Smooth muscle cell of the brain vasculature (primary cell): Measurements from ENCODE around the gene TUBB6.

Experiments
- DNase-seq: peaks from one replicate; pipeline ENCODE4 v3.0.0-alpha.2; 2012; ENCODE audit warnings: low read depth, low spot score

TUBB6 gene

DNA sequence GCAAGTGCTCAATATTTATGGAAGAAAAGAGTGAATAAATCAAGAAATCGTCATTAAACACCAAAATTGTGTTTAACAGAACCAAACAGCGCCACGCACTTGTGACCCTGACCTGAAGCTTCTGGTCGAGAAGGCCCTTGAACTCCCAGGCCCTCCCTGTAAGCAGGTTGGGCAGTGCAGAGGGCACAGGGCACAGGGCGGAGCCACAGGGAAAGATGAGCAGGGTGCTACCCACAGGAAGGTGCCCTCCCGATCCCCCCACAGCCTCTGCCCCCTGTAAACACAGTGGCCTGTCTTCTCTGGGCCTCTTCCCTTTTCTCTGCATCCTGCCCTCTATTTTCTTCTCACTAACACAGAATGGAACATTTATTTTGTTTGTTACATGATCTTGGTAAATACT is 16.9 kb upstream of the TUBB6 start:
- DNase-seq, result no peak

- DNase-seq, result no peak
Measured at GRCh38 chr18:12291690-12292089, 16.4 kb upstream of the TUBB6 start.

DNA sequence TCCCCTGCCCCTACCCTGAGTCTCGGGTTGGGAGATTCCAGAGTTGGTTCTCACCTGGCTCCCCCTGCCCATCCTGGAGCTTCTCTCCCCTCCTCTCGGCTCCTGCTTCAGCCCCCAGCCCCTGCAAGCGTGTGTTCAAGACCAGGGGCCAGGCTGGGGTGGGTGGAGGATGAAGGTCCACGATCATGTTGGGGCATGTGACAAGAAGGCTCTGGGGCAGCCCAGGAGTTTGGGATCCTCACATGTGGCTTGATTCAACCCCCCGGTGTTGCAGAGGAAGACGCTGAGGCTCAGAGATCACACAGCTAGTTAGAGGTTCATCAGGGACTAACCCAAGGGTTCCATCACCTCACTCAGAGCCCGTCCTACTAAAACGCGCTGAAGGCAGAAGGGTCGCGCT is 14.2 kb upstream of the TUBB6 start:
- DNase-seq, result no peak

DNA sequence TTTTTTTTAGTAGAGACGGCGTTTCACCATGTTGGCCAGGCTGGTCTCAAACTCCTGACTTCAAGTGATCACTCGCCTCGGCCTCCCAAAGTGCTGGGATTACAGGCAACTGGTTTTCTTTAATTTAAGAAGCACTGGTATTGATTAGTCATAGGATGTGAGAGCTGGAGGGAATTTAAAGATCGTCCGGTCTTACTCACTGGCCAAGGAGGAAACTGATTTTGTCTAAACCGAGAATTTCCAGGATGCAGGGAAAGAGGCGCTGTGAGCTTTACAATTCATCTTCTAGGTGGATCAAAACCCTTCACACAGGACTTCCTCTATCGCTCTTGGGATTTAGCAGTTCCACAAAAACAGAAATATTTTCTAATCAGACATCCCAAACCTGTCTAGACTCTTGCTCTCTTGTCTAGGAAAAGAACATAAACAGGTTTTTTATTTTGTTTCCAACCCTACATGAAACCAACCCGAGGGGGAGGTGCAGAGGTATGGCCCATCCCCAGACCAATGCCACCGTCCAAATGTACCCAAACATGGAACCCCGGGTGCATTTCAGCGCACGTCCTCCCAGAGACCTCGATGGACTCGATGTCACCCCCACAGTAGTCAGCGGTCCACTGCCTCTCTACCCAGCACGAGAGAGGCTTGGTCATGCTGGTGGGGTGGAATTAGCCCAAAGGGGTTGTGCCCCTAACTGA is 12.5 kb upstream of the TUBB6 start:
- no peak for DNase-seq

DNA sequence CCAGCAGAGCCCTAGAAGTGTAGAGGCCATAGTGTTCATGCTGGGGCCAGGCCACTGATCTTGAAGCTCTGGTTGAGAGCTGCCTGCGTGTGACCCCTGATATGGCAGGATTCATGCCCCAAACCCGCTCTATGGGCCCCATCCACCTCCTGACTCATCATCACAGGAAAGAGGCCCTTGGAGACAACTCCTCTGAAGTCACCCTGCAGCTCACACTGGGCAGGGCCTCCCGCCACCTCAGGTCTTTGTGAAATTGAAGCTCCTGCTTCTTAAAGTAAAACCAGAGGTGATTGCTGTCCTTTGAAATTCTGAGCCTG is 12.0 kb upstream of the TUBB6 start:
- no peak for DNase-seq

GRCh38 chr18:12296457-12296856 is 11.6 kb upstream of the TUBB6 start:
- DNase-seq, result no peak

DNA sequence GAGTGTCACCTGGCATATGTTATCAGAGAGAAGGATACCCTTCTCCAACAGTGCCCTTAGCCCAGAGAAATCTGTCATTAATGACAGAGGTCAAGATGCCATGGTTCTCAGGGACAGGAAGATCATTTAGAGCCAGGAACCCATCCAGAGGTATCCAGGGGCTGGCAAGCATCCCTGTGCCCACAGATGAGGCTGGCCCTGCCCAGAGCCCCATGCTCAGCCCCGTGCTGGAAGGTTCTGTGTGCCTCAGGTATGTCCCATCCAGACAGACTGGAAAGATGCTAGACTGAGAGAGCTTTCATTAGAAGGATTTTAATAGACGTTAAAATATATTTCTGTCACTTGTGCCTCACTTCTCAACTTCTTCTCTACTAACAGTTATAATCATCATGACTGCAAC is 8.2 kb upstream of the TUBB6 start:
- DNase-seq, result no peak

DNA sequence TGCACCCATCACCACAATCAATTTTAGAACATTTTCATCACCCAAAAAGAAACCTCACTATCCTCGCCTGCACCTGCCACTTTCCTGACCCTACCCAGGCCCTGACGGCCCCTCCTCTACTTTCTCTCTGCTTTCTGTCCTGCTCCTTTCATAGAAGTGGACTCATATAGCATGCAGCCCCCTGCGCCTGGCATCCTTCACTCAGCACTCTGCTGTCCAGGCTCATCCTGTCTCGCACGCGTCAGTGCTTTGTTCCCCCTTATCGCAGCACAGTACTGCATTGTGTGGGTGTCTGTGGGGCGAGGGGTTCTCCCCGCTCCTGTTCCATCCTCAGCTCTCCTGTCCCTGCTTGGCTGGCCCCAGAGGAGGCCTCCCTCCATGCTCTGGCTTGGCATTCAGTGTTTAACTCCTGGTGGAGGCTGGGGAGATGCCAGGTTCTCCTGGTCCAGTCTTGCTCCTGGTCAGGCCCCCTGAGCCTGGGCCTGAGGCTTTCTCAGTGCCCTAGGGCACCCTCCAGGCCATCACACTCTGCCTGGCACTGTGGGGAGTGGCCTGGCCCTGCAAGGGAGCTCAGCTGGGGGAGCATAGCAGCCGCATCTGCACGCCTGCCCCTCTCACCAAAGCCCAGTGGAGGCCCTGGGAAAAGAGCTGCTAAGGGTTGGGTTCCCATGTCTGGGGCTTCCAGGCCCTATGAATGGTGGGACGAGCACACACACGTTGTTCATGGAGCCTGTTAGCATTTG is 6.6 kb upstream of the TUBB6 start:
- no peak for DNase-seq

DNA sequence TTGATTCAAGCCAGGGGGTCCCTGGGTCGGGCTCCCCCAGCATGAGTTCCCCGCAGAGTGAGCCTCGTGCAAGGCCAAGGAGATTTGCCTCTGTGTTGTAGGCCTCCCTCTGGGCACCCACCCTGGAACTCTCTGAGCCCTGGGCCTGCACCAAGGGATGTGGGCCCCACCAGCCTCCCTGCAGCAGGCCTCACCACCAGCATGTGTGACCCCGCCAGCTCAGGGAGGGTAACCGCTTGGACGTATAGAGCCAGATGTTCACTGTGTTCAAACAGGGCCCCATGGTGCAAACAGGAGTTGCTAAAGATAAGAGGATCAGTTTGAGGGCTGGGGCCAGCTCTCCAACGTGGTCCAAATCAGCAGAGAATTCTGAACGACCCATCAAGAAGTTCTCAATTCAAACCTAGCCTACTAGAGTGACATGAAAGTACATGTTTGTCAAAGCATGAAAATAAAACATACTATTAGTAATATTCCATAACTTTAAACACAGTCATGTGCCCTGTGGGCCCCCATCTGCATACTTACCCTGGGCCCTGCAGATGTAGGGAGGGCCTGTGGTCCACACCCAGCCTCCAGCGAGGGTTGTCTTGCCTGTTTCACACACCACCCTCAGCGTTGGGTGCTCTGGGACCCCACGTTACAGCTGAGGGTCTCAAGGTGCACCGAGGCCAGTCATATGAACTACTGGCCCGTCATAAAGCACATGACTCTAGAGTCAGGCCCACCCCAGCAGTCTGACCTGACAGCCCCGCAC is 5.5 kb upstream of the TUBB6 start:
- DNase-seq, result no peak

DNA sequence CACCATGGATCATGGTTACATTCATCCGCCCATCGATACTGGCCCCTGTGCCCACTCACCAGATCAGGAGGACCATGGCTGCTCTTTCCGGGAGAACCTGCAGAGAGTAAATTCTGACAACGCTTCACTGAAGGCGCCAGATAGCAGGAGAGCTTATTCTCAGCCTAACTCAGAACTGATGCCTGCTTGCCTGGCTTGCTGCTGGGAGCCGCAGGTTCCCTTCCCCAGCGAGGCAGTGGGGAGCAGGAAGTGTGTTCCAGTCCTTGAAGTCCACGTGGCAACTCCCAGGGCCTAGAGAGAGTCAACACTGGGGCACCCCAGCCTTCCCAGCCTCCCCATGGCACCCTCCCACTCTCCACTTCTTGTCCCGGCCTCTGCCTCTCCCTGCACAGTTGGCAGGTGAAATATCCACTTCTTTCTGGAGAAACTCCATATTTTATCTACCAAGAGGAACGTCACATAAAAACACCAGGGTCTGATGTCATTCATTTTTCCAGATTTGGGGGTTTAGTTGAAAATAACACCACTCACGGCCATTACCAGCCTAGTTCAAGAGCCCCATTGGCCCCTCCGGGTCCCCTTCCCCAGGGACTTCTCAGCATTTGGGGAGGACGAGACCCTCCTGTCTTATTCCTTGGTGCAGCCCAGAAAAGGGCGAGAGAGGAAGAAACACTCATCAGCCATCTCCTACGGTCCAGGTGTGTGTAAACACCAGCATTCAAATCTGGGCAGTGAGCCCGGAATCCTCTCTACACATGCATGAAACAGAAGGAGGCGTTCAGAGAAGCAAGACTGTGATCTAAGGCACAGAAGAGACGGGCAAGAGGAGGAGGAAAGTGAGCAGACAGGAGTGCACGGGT is 3.5 kb upstream of the TUBB6 start:
- no peak for DNase-seq

DNA sequence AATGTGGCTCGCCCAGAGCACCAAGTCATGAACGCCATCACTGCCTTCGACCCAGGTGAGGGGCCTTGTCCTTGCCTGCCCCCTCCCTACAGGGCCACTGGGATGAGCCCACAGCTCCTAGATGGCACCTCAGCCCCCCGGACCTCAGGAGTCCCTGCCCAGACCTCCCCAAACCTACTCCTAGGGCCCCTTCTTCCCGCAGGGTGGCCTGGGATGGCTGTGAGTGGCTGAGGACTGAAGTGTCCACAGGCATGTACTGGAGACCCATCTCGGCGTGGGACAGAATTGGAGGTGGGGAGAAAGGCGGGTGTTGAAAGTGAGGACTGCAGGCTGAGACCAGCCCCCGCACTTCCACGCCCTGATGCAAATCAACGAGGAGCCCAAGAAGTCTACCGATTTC is 2.8 kb upstream of the TUBB6 start:
- DNase-seq, result no peak

GRCh38 chr18:12305930-12306629 is 2.0 kb upstream of the TUBB6 start:
- DNase-seq, result no peak

DNA sequence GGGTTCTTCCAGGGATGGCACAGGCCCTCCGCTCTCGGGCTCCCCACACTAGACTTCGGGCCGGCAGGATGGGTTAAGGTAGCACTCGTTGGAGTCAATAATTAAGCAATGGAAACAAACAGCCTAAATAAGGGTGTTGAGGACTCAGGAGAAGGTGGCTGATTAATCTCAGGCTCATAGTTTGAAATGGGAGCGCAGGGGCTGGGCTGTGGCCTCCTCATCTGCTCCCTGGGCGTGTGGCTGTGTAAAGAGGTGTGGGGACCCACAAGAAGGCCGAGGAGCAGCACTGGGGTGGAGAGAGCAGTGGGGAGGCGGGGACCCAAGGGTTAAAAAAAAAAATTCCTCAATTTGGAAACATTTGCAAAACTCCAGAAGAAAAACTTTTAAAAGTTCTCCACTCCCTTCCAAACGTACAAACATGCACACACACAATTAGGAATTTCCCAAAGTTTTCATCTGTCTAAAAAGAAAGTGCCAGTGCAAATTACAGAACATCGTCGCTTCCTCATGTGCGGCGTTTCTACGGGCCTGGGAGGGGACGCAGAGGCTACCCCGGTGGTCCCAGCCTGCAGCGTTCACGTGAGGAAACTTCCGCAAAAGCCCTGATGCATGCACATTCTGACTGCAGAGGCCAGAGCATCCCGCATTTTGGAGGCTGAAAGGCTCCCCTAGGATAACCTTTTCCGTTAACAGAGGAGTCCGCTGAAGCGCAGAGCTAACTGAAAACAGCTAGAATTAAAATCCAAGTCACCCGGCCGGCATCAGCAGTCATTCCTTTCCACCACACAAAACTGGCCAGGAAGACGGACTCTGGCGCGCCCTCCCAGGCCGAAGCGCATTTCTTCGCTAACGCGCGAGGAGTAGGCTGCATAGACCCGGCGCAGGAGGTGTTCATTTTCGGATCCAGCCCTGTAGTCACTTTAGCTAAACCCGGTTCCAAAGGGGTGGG is 1.0 kb upstream of the TUBB6 start:
- no peak for DNase-seq

GRCh38 chr18:12308386-12309100 is 502 bp downstream of the TUBB6 start:
- no peak for DNase-seq

- DNase-seq, result no peak
Measured at GRCh38 chr18:12309683-12310198, 1.7 kb downstream of the TUBB6 start.

- no peak for DNase-seq
Measured at GRCh38 chr18:12310762-12311161, 2.7 kb downstream of the TUBB6 start.

GRCh38 chr18:12312976-12313375 is 4.9 kb downstream of the TUBB6 start:
- no peak for DNase-seq

- no peak for DNase-seq
Measured at GRCh38 chr18:12313530-12314245, 5.6 kb downstream of the TUBB6 start.
